ENCODE measurements around the gene SELENOT. TPM values are rescaled to one million over a fixed set of nuclear protein-coding genes. Genes with fewer than 3 reads are reported as not detected.

Gene SELENOT
- total RNA-seq, 2 experiments from 2014 or later = 107 to 110 TPM

GRCh38 chr3:150673966-150674365 is 70.8 kb downstream of the SELENOT start:
- Mint-ChIP-seq H3K9me3 (peaks cover 16% of the 10 kb centered on the region), H3K4me1 (peaks cover 7% of the 10 kb centered on the region), H3K36me3 (peaks cover 7% of the 10 kb centered on the region), H3K4me3 (no peak overlapping the region), H3K27ac (no peak overlapping the region), H3K27me3 (peaks cover 11% of the 10 kb centered on the region)
- DNase-seq = no peak

- H3K27ac Mint-ChIP-seq = no peak overlapping the region
- H3K36me3 Mint-ChIP-seq = peaks cover 8% of the 10 kb centered on the region
- DNase-seq = no peak
- peaks cover 11% of the 10 kb centered on the region for H3K4me1 Mint-ChIP-seq
- H3K9me3 Mint-ChIP-seq = peaks cover 18% of the 10 kb centered on the region
- peaks cover 6% of the 10 kb centered on the region for H3K27me3 Mint-ChIP-seq
- H3K4me3 Mint-ChIP-seq = no peak overlapping the region
Observed at GRCh38 chr3:150675587-150675986, 72.5 kb downstream of the SELENOT start.

Other genes with a start within 250 kb of the SELENOT start
- gene TSC22D2, start 195.0 kb upstream of the SELENOT start, total RNA-seq = 10 to 100 TPM; 16.8 to 17.1 TPM
- 100 to 1,000 TPM; 121 to 123 TPM for gene SERP1, start 56.8 kb upstream of the SELENOT start, total RNA-seq
- gene EIF2A, start 56.5 kb upstream of the SELENOT start, total RNA-seq = 100 to 1,000 TPM; 147 to 149 TPM
- gene ERICH6, start 100.6 kb downstream of the SELENOT start, total RNA-seq = not detected
- 10 to 100 TPM; 89.1 to 94.4 TPM for gene SIAH2, start 159.8 kb downstream of the SELENOT start, total RNA-seq